CD14-positive monocyte (primary cell): ENCODE results near the gene WHRN. TPM values are rescaled to one million over a fixed set of nuclear protein-coding genes. Genes with fewer than 3 reads are reported as not detected.

Experiments
- DNase-seq, 3 donors: peaks; one replicate each; pipeline ENCODE4 v3.0.0-alpha.2; 2011 to 2022
- H2AFZ ChIP-seq: 2 replicates; pipeline ENCODE4 v1.6.0; 2012; ENCODE audit warnings: mild to moderate bottlenecking, low read depth, low read length, inconsistent platforms; ENCODE audit not compliant: insufficient read depth, poor library complexity, severe bottlenecking
- H3K27ac ChIP-seq, 2 donors: 1 replicate in 1 of 2; 2 replicates in 1 of 2; pipeline ENCODE4 v1.5.1; 2012 to 2013; ENCODE audit warnings: low read length in 2 of 2, control low read depth in 1 of 2, inconsistent platforms in 1 of 2, low read depth in 1 of 2, mild to moderate bottlenecking in 1 of 2
- H3K27me3 ChIP-seq, 2 donors: one replicate each; pipeline versions ENCODE4 v1.6.0 to v1.6.1; 2011 to 2013; ENCODE audit warnings: low read length in 2 of 2; ENCODE audit not compliant: control insufficient read depth in 2 of 2, insufficient read depth in 2 of 2
- H3K36me3 ChIP-seq, 2 donors: replicated peaks in 1 of 2; 1 replicate in 1 of 2; 2 replicates in 1 of 2; pipeline versions ENCODE4 v1.5.1 to v1.6.1; 2012 to 2013; ENCODE audit warnings: low read length in 2 of 2, control low read depth in 1 of 2, inconsistent platforms in 1 of 2, mild to moderate bottlenecking in 1 of 2; ENCODE audit not compliant: insufficient read depth in 2 of 2, control insufficient read depth in 1 of 2
- H3K4me1 ChIP-seq, 2 donors: 1 replicate in 1 of 2; 2 replicates in 1 of 2; pipeline versions ENCODE4 v1.5.1 to v1.6.1; 2012 to 2013; ENCODE audit warnings: low read length in 2 of 2, control low read depth in 1 of 2, inconsistent platforms in 1 of 2, mild to moderate bottlenecking in 1 of 2, moderate library complexity in 1 of 2; ENCODE audit not compliant: insufficient read depth in 2 of 2, control insufficient read depth in 1 of 2
- H3K4me2 ChIP-seq: replicated peaks from 2 replicates; pipeline ENCODE3; 2012; ENCODE audit warnings: low read length, moderate library complexity, mild to moderate bottlenecking; ENCODE audit not compliant: poor library complexity, severe bottlenecking; ENCODE audit errors: extremely low read depth
- H3K4me3 ChIP-seq, 3 experiments: fragments of 200-600 bp in 1 of 3; sonication (generic) in 1 of 3; replicated peaks in 1 of 3; 1 replicate in 2 of 3; 2 replicates in 1 of 3; pipeline ENCODE4 v1.5.1; 2011 to 2013; ENCODE audit warnings: low read length in 3 of 3, mild to moderate bottlenecking in 3 of 3, control low read depth in 2 of 3, low read depth in 2 of 3, inconsistent platforms in 1 of 3, moderate library complexity in 1 of 3
- H3K79me2 ChIP-seq: 2 replicates; pipeline ENCODE4 v1.6.0; 2012; ENCODE audit warnings: mild to moderate bottlenecking, control low read depth, inconsistent platforms, low read length, moderate library complexity; ENCODE audit not compliant: insufficient read depth
- H3K9ac ChIP-seq: 2 replicates; pipeline ENCODE4 v1.6.0; 2017; ENCODE audit warnings: low read length, mild to moderate bottlenecking; ENCODE audit not compliant: insufficient read depth, poor library complexity, severe bottlenecking
- H3K9me3 ChIP-seq, 2 donors: replicated peaks in 1 of 2; 1 replicate in 1 of 2; 2 replicates in 1 of 2; pipeline versions ENCODE4 v1.5.1 to v1.6.1; 2012 to 2013; ENCODE audit warnings: low read length in 2 of 2, control low read depth in 1 of 2; ENCODE audit not compliant: control insufficient read depth in 1 of 2, insufficient read depth in 1 of 2
- H4K20me1 ChIP-seq: 2 replicates; pipeline ENCODE4 v1.6.0; 2012; ENCODE audit warnings: mild to moderate bottlenecking, low read length, control low read depth, moderate library complexity; ENCODE audit not compliant: insufficient read depth
- H3K27ac Mint-ChIP-seq, 7 donors: one replicate each; pipeline ENCODE4 v1.8.0; 2020; ENCODE audit warnings: mild to moderate bottlenecking in 7 of 7, mixed read lengths in 7 of 7, moderate library complexity in 6 of 7, inconsistent platforms in 2 of 7
- H3K27me3 Mint-ChIP-seq, 3 donors: one replicate each; pipeline ENCODE4 v1.8.0; 2021 to 2022; ENCODE audit warnings: low read depth in 3 of 3, mild to moderate bottlenecking in 3 of 3, mixed read lengths in 3 of 3, moderate library complexity in 3 of 3, inconsistent platforms in 1 of 3
- H3K36me3 Mint-ChIP-seq, 2 donors: one replicate each; pipeline ENCODE4 v1.8.0; 2020; ENCODE audit warnings: mixed read lengths in 2 of 2, inconsistent platforms in 1 of 2, mild to moderate bottlenecking in 1 of 2
- H3K4me1 Mint-ChIP-seq: one replicate; pipeline ENCODE4 v1.8.0; 2020; ENCODE audit warnings: mild to moderate bottlenecking, mixed read lengths
- H3K4me3 Mint-ChIP-seq, 2 donors: one replicate each; pipeline ENCODE4 v1.8.0; 2020; ENCODE audit warnings: mild to moderate bottlenecking in 2 of 2, mixed read lengths in 2 of 2, moderate library complexity in 1 of 2
- H3K9me3 Mint-ChIP-seq, 7 donors: one replicate each; pipeline ENCODE4 v1.8.0; 2020 to 2022; ENCODE audit warnings: mixed read lengths in 7 of 7, mild to moderate bottlenecking in 6 of 7, moderate library complexity in 6 of 7, inconsistent platforms in 2 of 7
- WGBS: methylation state at CpG from one replicate; pipeline ENCODE4 v1.1.5; 2013; ENCODE audit warnings: missing lambda C conversion rate; ENCODE audit not compliant: insufficient coverage; 5-methylcytosine and 5-hydroxymethylcytosine counted together
- intact Hi-C, 2 donors: fragments of 100-400 bp; cut with micrococcal nuclease; formaldehyde crosslinking; loops; one replicate each; pipeline versions ENCODE4 v1.15.0 to v1.15.1; 2023
- polyA plus RNA-seq, 3 donors: library from polyadenylated mRNA; depleted of rRNA in 1 of 3; unstranded in 2 of 3; stranded (reverse) in 1 of 3; fragments of 300-500 nt in 2 of 3; fragments of >200 nt in 1 of 3; fragmentation: Illumina TruSeq in 2 of 3; gene quantifications; 1 replicate in 2 of 3; 2 replicates in 1 of 3; pipeline ENCODE4 v1.2.3, GENCODE V29; 2012 to 2021
- TF ChIP-seq, protein P1 (sequence below): fragments of 200-600 bp; IDR thresholded peaks from one replicate; pipeline ENCODE4 v1.8.0; 2022; ENCODE audit warnings: antibody characterized with exemption, mild to moderate bottlenecking

WHRN gene
- polyA plus RNA-seq, 3 donors = 0.13 to 0.59 (median 0.30) TPM

DNA sequence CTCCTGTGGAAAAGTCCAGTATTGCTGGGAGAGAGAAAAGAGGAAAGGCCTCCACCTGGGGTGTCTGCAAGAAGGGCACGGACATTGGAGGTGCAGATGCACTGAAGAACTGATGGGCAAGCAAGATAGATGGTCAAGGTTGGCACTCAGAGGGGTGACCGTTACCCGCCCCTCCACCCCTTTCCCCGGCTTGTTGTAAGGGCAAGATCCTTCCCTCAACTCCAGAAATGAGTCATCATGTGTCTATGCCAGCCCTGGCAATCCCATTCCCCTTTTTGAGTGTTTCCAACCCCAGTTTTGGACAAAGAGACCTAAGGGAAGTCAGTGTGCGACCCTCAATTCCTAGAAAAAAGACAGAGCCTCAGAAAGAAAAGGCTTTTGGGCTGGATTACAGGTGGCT is 47.4 kb upstream of the WHRN start:
- Mint-ChIP-seq H3K4me1 (peaks cover 30% of the 10 kb centered on the region), H3K9me3 (peaks cover 6 to 10% (median 9%) of the 10 kb centered on the region in 7 donors), H3K27ac (peak overlapping the region in 1 of 7 donors; percentile 66), H3K27me3 (peaks cover 0 to 4% (median 2%) of the 10 kb centered on the region in 3 donors), H3K4me3 (no peak overlapping the region), H3K36me3 (peaks cover 3 to 5% of the 10 kb centered on the region in 2 donors)
- Histone ChIP-seq H3K9me3 (peaks cover 0 to 3% of the 10 kb centered on the region in 2 donors), H3K4me3 (no peak overlapping the region), H4K20me1 (no peaks in the 10 kb centered on the region), H3K4me2 (no peak overlapping the region), H3K4me1 (peaks cover 13 to 16% of the 10 kb centered on the region in 2 donors), H3K9ac (no peak overlapping the region), H3K27me3 (no peaks in the 10 kb centered on the region), H3K27ac (no peak overlapping the region), H3K36me3 (no peaks in the 10 kb centered on the region), H2AFZ (no peak overlapping the region), H3K79me2 (no peaks in the 10 kb centered on the region)
- 96% methylated on average over 3 of the region's 5 CpGs for WGBS
- peak in 1 of 3 donors; percentile 27 for DNase-seq
- intact Hi-C loops = no loop called here
- TF ChIP-seq, protein P1, sequence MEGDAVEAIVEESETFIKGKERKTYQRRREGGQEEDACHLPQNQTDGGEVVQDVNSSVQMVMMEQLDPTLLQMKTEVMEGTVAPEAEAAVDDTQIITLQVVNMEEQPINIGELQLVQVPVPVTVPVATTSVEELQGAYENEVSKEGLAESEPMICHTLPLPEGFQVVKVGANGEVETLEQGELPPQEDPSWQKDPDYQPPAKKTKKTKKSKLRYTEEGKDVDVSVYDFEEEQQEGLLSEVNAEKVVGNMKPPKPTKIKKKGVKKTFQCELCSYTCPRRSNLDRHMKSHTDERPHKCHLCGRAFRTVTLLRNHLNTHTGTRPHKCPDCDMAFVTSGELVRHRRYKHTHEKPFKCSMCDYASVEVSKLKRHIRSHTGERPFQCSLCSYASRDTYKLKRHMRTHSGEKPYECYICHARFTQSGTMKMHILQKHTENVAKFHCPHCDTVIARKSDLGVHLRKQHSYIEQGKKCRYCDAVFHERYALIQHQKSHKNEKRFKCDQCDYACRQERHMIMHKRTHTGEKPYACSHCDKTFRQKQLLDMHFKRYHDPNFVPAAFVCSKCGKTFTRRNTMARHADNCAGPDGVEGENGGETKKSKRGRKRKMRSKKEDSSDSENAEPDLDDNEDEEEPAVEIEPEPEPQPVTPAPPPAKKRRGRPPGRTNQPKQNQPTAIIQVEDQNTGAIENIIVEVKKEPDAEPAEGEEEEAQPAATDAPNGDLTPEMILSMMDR = no peak

DNA sequence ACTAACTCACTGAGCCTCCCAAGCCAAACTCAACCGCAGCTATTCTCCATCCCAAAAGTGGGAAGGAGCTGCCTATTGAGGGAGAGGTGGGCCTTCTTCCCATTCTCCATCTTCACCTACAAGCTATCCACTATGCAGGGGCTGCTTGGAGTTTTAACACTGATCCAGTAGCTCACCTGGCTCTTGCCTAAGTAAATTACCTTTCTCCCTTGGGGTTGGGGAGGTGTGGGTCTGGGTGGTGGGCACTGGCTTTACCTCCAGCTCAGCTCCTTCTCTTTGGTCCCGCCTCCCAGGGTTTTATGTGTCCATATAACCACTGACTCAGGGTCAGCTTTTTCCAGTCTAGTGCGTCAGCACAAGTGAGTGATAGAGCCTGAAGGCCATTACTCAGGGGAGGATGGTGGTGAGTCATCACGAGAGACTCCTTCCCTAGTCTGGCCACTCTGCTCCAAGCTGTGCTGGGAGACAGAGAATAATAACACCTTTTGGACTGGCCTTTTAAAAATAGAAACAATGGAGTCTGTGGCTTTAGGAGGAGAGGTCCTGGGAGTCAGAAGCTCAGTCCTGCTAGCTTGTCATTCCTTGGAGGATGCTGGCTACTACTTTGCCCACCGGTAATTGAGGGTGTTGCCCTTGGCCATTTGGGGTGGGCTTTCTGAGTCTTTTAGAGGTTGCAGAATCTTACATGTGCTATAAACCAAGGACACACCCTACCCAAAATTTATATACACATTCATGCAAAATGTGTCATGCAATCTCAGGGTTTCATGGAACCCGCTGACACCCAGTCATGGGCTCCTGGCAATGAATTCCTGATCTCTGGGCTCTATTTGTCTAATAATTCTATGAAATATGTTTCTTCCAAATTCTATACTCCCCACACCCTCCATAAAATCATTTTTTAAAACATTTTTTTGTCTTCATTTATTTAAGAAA is 46.7 kb upstream of the WHRN start:
- Histone ChIP-seq H3K9ac (no peak overlapping the region), H3K36me3 (no peaks in the 10 kb centered on the region), H3K4me2 (no peak overlapping the region), H2AFZ (no peak overlapping the region), H3K4me1 (peaks cover 6 to 11% of the 10 kb centered on the region in 2 donors), H4K20me1 (no peaks in the 10 kb centered on the region), H3K9me3 (peaks cover 0 to 3% of the 10 kb centered on the region in 2 donors), H3K27me3 (no peaks in the 10 kb centered on the region), H3K79me2 (no peaks in the 10 kb centered on the region), H3K27ac (no peak overlapping the region), H3K4me3 (no peak overlapping the region)
- peak overlapping the region in 5 of 7 donors; percentile 43 to 87 (median 58) for H3K27ac Mint-ChIP-seq
- peaks cover 3 to 5% of the 10 kb centered on the region in 2 donors for H3K36me3 Mint-ChIP-seq
- TF ChIP-seq, protein P1 = no peak
- H3K4me1 Mint-ChIP-seq = peaks cover 24% of the 10 kb centered on the region
- WGBS = 43% methylated on average over 1 of the region's 6 CpGs
- peaks cover 0 to 4% (median 2%) of the 10 kb centered on the region in 3 donors for H3K27me3 Mint-ChIP-seq
- no peak overlapping the region for H3K4me3 Mint-ChIP-seq
- intact Hi-C loops = no loop called here
- peak; percentile 65 to 87 (median 70) for DNase-seq
- peaks cover 4 to 9% (median 6%) of the 10 kb centered on the region in 7 donors for H3K9me3 Mint-ChIP-seq
